ENCODE results near the gene ECT2. TPM values are rescaled to one million over a fixed set of nuclear protein-coding genes. Genes with fewer than 3 reads are reported as not detected.

Gene ECT2
- total RNA-seq, 4 donors from 2014 or later, result 2.7 to 5.8 (median 3.7) TPM

DNA sequence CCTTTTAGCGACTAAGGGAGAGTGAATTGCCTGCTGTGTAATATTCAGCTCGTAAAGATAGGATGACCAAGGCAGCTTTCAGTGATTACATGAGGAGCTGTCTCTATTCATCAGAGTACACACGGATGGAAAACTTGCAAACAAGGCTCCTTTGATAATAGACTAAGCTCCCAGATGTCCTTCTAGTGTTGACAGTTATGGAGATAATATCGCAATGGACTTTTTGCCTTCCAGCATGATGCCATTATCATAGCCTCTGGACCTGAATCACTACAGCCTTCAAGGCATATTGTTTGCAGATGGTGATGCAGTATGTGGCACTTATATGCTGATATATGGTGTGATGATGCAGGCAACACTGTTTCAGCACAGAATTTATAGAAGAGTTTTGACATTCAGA lies 93.9 kb downstream of the ECT2 start:
- no peaks in the 10 kb centered on the region for H3K4me1 ChIP-seq
- ATAC-seq (no peak), DNase-seq (no peak)
- no peak overlapping the region for H3K27ac ChIP-seq
- in situ Hi-C loops (cut with MboI; ENCODE audit: low sequenced_read_pairs in 4 of 4) (loop anchor here in 1 of 4 donors (25.0 kb wide), 1 partner anchor 193 kb away; no protein-coding TSS in a partner anchor), intact Hi-C loops (cut with DNase I; ENCODE audit: low total_unique reads) (no loop called here)
- H3K9me3 ChIP-seq, result no peaks in the 10 kb centered on the region
- H3K36me3 ChIP-seq, result no peaks in the 10 kb centered on the region
- no peak overlapping the region for H3K4me3 ChIP-seq
- TF ChIP-seq POLR2A (IDR thresholded peaks at IDR 0.05), result no peak
- H3K27me3 ChIP-seq, result no peaks in the 10 kb centered on the region

- intact Hi-C loops (cut with DNase I; ENCODE audit: low total_unique reads), result no loop called here
- no peak for ATAC-seq
- no peaks in the 10 kb centered on the region for H3K27me3 ChIP-seq
Observed at GRCh38 chr3:172846103-172846561, 95.6 kb downstream of the ECT2 start.

GRCh38 chr3:172846706-172847105 lies 96.2 kb downstream of the ECT2 start:
- H3K4me1 ChIP-seq, result no peaks in the 10 kb centered on the region
- H3K27me3 ChIP-seq, result no peaks in the 10 kb centered on the region
- H3K36me3 ChIP-seq, result no peaks in the 10 kb centered on the region
- no peak overlapping the region for H3K4me3 ChIP-seq
- H3K9me3 ChIP-seq, result no peaks in the 10 kb centered on the region
- ATAC-seq, result no peak
- intact Hi-C loops (cut with DNase I; ENCODE audit: low total_unique reads), result no loop called here
- TF ChIP-seq POLR2A (IDR thresholded peaks at IDR 0.05), result no peak
- TF ChIP-seq, protein P1, sequence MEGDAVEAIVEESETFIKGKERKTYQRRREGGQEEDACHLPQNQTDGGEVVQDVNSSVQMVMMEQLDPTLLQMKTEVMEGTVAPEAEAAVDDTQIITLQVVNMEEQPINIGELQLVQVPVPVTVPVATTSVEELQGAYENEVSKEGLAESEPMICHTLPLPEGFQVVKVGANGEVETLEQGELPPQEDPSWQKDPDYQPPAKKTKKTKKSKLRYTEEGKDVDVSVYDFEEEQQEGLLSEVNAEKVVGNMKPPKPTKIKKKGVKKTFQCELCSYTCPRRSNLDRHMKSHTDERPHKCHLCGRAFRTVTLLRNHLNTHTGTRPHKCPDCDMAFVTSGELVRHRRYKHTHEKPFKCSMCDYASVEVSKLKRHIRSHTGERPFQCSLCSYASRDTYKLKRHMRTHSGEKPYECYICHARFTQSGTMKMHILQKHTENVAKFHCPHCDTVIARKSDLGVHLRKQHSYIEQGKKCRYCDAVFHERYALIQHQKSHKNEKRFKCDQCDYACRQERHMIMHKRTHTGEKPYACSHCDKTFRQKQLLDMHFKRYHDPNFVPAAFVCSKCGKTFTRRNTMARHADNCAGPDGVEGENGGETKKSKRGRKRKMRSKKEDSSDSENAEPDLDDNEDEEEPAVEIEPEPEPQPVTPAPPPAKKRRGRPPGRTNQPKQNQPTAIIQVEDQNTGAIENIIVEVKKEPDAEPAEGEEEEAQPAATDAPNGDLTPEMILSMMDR (IDR thresholded peaks at IDR 0.05 in 4 of 5, conservative IDR thresholded peaks at IDR 0.05 in 1 of 5), result no peak
- H3K27ac ChIP-seq, result no peak overlapping the region
- no peak for DNase-seq
- in situ Hi-C loops (cut with MboI; ENCODE audit: low sequenced_read_pairs in 4 of 4), result loop anchor here in 1 of 4 donors (25.0 kb wide), 1 partner anchor 191 kb away; no protein-coding TSS in a partner anchor

More at GRCh38 chr3:172846103-172846561, 95.6 kb downstream of the ECT2 start:
- H3K9me3 ChIP-seq, result no peaks in the 10 kb centered on the region
- in situ Hi-C loops (cut with MboI; ENCODE audit: low sequenced_read_pairs in 4 of 4), result loop anchor here in 1 of 4 donors (25.0 kb wide), 1 partner anchor 191 kb away; no protein-coding TSS in a partner anchor
- no peak for DNase-seq
- no peak overlapping the region for H3K27ac ChIP-seq
- no peaks in the 10 kb centered on the region for H3K36me3 ChIP-seq
- TF ChIP-seq, protein P1 (IDR thresholded peaks at IDR 0.05 in 4 of 5, conservative IDR thresholded peaks at IDR 0.05 in 1 of 5), result no peak
- no peak for TF ChIP-seq POLR2A (IDR thresholded peaks at IDR 0.05)
- no peak overlapping the region for H3K4me3 ChIP-seq
- no peaks in the 10 kb centered on the region for H3K4me1 ChIP-seq

- ATAC-seq, result no peak
- in situ Hi-C loops (cut with MboI; ENCODE audit: low sequenced_read_pairs in 4 of 4), result loop anchor here in 1 of 4 donors (25.0 kb wide), 1 partner anchor 190 kb away; no protein-coding TSS in a partner anchor
- H3K27ac ChIP-seq, result no peak overlapping the region
- H3K4me3 ChIP-seq, result no peak overlapping the region
- no peaks in the 10 kb centered on the region for H3K36me3 ChIP-seq
- H3K27me3 ChIP-seq, result no peaks in the 10 kb centered on the region
- H3K4me1 ChIP-seq, result no peaks in the 10 kb centered on the region
- no peak for DNase-seq
- TF ChIP-seq, protein P1 (IDR thresholded peaks at IDR 0.05 in 4 of 5, conservative IDR thresholded peaks at IDR 0.05 in 1 of 5), result no peak
- no peak for TF ChIP-seq POLR2A (IDR thresholded peaks at IDR 0.05)
- intact Hi-C loops (cut with DNase I; ENCODE audit: low total_unique reads), result no loop called here
- no peaks in the 10 kb centered on the region for H3K9me3 ChIP-seq
Observed at GRCh38 chr3:172847292-172847691, 96.8 kb downstream of the ECT2 start.

DNA sequence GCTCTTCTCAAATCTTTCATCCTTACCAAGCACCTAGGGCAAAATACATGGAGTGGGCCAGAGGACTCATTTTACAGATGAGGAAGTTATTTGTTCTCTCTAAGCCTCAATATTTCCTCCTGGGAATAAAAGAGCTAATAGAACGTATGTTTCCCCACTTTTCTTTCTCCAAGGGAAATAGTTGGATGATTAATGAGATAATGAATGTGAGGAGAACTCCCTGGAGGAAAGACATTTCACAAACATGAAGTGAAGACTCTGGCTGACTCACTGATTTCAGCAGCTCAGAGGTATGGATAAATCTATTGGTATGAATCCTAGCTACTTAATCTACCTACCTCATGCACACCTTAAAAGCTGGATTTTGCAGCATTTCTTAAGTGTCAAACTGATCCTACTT lies 98.4 kb downstream of the ECT2 start:
- ATAC-seq (no peak), DNase-seq (no peak)
- no peaks in the 10 kb centered on the region for H3K36me3 ChIP-seq
- no peaks in the 10 kb centered on the region for H3K4me1 ChIP-seq
- H3K27ac ChIP-seq, result no peak overlapping the region
- H3K4me3 ChIP-seq, result no peak overlapping the region
- TF ChIP-seq POLR2A (IDR thresholded peaks at IDR 0.05), result no peak
- TF ChIP-seq, protein P1 (IDR thresholded peaks at IDR 0.05 in 4 of 5, conservative IDR thresholded peaks at IDR 0.05 in 1 of 5), result no peak
- in situ Hi-C loops (cut with MboI; ENCODE audit: low sequenced_read_pairs in 4 of 4) (loop anchor here in 1 of 4 donors (25.0 kb wide), 1 partner anchor 188 kb away; no protein-coding TSS in a partner anchor), intact Hi-C loops (cut with DNase I; ENCODE audit: low total_unique reads) (no loop called here)
- no peaks in the 10 kb centered on the region for H3K27me3 ChIP-seq
- no peaks in the 10 kb centered on the region for H3K9me3 ChIP-seq
